BLaER1 treated with 17β-estradiol and CSF1 and Interleukin-3, amounts not matched to agents 10 nM and 100 nM (cell line): ENCODE results near the gene POM121.
"Not testable (repeated sequence)": the region's sequence is repeated elsewhere in the genome, so short reads cannot be mapped to it uniquely, and the experiment has no call there.

Experiments used
- H3K27ac ChIP-seq, 11 experiments: shearing (Covaris generic); formaldehyde crosslinking; 2 replicates each; pipeline ENCODE4 v1.8.1; 2022
- H3K27me3 ChIP-seq, 11 experiments: shearing (Covaris generic); formaldehyde crosslinking; 2 replicates each; pipeline ENCODE4 v1.8.1; 2022
- H3K36me3 ChIP-seq, 11 experiments: shearing (Covaris generic); formaldehyde crosslinking; 2 replicates each; pipeline ENCODE4 v1.8.1; 2022
- H3K4me1 ChIP-seq, 10 experiments: shearing (Covaris generic); formaldehyde crosslinking; 2 replicates each; pipeline ENCODE4 v1.8.1; 2022
- H3K4me2 ChIP-seq, 11 experiments: shearing (Covaris generic); formaldehyde crosslinking; 2 replicates each; pipeline ENCODE4 v1.8.1; 2022
- H3K4me3 ChIP-seq, 10 experiments: shearing (Covaris generic); formaldehyde crosslinking; 2 replicates each; pipeline ENCODE4 v1.8.1; 2022
- H3K9ac ChIP-seq, 11 experiments: shearing (Covaris generic); formaldehyde crosslinking; 2 replicates each; pipeline ENCODE4 v1.8.1; 2022
- H3K9me3 ChIP-seq, 11 experiments: shearing (Covaris generic); formaldehyde crosslinking; replicated peaks in 1 of 11; 2 replicates each; pipeline ENCODE4 v1.8.1; 2022
- H4K20me1 ChIP-seq, 11 experiments: shearing (Covaris generic); formaldehyde crosslinking; 2 replicates each; pipeline ENCODE4 v1.8.1; 2022

Gene POM121

DNA sequence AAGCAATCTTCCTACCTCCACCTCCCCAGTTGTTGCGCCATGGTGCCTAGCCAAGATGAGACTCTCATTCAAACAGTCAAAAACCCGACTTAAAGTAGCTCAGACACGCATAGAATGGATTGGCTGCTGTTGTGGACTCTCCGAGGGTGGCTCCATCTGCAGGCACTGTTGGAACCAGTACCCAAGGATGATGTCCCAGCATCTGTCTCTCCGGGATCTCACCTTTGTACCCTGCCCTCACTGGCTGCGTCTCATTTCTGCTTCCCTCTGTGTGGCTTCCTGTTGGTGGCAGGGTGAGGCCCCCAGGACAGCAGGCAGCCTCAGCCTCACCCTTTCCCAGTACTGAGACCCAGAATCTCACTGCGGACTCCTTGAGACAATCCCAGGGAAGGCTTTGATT is 49.9 kb downstream of the POM121 start:
- H3K9ac ChIP-seq, H3K4me1 ChIP-seq, H3K27me3 ChIP-seq, H3K9me3 ChIP-seq, H3K4me3 ChIP-seq, H4K20me1 ChIP-seq, H3K36me3 ChIP-seq, H3K4me2 ChIP-seq, H3K27ac ChIP-seq: not testable (repeated sequence)

DNA sequence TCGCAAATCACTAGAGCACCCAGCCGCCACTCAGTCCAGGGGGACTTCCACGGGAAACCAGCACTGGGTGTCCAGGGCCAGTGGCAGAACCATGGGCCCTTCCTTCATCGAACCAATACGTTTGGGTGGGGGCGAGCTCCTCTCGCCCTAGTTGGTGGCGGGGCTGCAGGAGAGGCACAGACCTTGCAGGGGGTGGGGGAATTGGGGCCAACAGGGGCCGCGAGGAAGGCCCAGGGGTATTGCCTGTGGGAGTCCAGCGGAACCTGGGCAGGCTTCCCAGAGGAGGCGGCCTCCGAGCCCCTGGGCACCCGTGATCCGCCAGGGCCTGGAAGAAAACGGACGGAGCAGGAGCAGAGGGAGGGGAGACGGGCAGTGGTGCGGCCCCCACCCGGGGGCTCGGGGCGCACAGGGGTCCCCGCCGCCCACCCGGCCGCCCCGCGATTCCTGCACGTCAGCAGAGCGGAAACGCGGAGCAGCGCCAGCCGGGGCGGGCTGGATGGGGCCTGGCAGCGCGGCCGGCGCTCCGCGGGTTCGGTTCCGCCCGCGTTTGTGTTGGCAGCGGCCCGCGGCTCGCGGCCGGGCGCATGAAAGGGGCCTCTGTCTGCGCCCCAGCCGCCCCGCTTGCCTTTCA is 50.9 kb downstream of the POM121 start:
- not testable (repeated sequence) for H3K27me3 ChIP-seq, H3K4me3 ChIP-seq, H4K20me1 ChIP-seq, H3K9ac ChIP-seq, H3K4me1 ChIP-seq, H3K9me3 ChIP-seq, H3K36me3 ChIP-seq
- H3K27ac ChIP-seq: peak overlapping the region in 6 of 11 experiments; percentile 19 to 63 (median 36); a peak in 8 of 22 replicates
- peak overlapping the region in 1 of 11 experiments; percentile 20; a peak in 1 of 22 replicates for H3K4me2 ChIP-seq

DNA sequence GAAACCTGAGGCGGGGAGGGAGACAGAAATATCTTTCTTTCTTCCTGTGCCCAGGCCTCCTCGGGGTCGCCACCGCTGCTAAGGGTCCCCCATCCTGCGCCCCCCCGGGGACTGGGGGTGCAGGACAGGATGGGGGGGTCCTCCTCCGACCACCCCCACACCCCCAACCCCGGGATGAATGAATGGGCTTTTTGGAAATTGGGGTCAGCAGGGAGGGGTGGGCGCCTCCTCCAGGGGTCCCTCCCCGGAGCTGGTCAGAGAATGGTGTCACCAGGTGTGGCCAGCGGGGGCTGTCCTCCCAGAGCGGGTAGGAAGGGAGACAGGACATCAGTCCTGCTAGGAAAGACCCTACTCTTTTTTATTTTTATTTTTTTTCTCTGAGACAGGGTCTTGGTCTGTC is 51.5 kb downstream of the POM121 start:
- H3K4me2 ChIP-seq, H3K4me1 ChIP-seq, H3K4me3 ChIP-seq, H4K20me1 ChIP-seq, H3K9me3 ChIP-seq, H3K9ac ChIP-seq, H3K27me3 ChIP-seq, H3K36me3 ChIP-seq: not testable (repeated sequence)
- peak overlapping the region in 1 of 11 experiments; percentile 44; a peak in 3 of 22 replicates for H3K27ac ChIP-seq

DNA sequence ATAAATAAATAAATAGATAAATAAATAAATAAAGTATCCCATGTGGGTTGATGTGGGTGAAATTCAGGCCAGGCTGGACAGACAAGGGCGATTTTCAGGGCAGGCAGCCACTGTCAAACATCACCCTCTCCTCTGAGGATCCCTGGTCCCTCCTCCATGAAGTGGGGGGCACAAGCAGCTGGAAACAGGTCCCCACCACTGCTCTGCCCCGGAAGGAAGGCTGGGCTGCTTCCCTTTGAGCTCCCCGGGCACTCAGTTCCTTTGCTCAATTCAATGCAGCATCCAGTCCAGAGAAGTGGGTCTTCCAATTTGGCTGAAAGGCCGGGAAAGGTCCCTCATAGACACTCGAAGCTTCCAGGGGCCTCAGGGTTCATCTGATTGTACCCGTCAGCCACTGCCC is 55.5 kb downstream of the POM121 start:
- H4K20me1 ChIP-seq, H3K27ac ChIP-seq, H3K4me2 ChIP-seq, H3K9ac ChIP-seq, H3K27me3 ChIP-seq, H3K36me3 ChIP-seq, H3K4me3 ChIP-seq, H3K9me3 ChIP-seq: not testable (repeated sequence)
- peaks cover 0 to 11% (median 0%) of the 10 kb centered on the region in 10 experiments; a peak in 6 of 20 replicates for H3K4me1 ChIP-seq

DNA sequence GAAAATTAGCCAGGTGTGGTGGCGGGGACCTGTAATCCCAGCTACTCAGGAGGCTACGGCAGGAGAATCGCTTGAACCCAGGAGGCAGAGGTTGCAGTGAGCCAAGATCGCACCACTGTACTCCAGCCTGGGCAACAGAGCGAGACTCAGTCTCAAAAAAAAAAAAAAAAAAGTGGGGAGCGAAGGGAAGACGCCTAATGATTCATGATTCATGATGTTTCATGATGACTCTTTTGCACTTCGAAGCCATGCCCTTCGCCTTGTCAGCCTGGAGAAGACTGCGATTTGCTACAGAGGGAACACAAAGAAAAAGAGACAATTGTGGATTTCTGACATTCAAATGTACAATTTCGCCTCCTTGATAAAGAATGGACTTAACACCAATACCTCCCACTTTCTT is 57.2 kb downstream of the POM121 start:
- H3K9ac ChIP-seq, H3K4me2 ChIP-seq, H3K9me3 ChIP-seq, H3K27me3 ChIP-seq, H3K27ac ChIP-seq, H3K36me3 ChIP-seq, H3K4me1 ChIP-seq, H3K4me3 ChIP-seq, H4K20me1 ChIP-seq: not testable (repeated sequence)

DNA sequence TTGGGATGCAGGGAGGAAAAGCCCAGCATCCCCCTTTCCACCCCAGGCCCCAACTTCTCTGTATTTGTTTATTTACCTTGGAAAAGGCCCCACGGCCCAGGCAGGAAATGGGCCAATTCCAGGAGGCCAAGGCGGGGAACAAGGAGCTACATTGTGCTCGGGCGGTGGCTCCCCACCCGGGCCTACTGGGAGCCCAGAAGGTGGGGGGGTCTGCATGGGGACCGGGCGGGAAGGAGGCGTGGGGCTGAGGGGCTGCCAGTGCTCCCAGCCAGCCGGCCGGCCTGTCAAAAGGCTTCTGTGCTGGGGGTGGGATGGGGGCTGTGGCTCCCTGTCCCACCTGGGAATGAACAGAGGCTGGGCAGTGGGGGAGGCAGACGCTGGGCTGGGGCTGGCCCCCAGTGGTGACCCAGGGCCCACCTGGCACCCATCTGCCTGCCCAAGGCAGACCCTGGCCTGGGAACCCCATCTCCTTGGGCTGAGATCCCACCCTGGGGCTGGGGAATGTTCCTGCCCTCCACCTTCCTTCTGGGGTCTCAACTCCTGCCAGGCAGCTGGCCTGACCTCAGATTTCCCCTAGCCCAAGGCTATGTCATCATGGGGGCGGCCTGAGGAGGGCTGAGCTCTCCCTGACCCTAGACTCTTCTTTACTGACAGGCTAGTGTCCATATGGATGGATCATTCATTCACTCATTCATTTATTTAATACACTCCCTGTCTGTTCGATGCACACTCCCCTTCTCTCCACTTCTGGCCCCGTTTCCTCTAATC is 65.4 kb downstream of the POM121 start:
- H3K9me3 ChIP-seq, H3K36me3 ChIP-seq, H4K20me1 ChIP-seq, H3K27me3 ChIP-seq, H3K27ac ChIP-seq, H3K4me1 ChIP-seq, H3K9ac ChIP-seq, H3K4me3 ChIP-seq, H3K4me2 ChIP-seq: not testable (repeated sequence)

DNA sequence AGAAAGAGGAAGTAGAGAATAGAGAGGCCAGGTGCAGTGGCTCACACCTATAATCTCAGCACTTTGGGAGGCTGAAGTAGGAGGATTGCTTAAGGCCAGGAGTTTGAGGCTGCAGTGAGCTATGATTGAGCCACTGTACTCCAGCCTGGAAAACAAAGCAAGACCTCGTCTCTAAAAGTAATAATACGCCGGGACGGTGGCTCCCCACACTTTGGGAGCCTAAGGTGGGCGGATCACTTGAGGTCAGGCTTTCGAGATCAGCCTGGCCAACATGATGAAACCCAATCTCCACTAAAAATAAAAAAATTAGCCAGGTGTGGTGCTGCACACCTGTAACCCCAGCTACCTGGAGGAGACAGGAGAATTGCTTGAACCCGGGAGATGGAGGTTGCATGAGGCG is 70.6 kb downstream of the POM121 start:
- H3K4me2 ChIP-seq, H3K9me3 ChIP-seq, H3K27ac ChIP-seq, H3K27me3 ChIP-seq, H3K4me3 ChIP-seq, H3K4me1 ChIP-seq, H3K9ac ChIP-seq, H4K20me1 ChIP-seq, H3K36me3 ChIP-seq: not testable (repeated sequence)

DNA sequence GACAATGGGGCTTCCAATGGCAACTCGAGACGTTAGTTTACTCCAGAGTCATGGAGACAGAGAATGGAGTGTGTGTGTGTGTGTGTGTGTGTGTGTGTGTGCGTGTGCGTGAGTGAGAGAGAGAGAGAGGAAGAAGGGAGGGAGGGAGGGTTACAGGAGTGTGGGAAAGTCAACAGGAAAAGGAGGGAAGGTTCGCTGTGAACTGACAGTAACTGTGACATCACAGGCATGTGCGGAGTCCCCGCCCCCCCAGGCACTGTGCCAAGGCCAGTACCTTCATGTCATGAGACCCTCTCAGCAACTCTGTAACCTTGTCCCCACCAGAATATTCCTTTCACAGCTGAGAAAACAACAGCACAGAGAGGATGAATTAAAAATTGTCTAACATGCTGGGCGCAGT is 72.6 kb downstream of the POM121 start:
- H3K27ac ChIP-seq, H3K9ac ChIP-seq, H3K4me1 ChIP-seq, H3K4me2 ChIP-seq, H3K4me3 ChIP-seq, H4K20me1 ChIP-seq, H3K36me3 ChIP-seq, H3K27me3 ChIP-seq, H3K9me3 ChIP-seq: not testable (repeated sequence)

DNA sequence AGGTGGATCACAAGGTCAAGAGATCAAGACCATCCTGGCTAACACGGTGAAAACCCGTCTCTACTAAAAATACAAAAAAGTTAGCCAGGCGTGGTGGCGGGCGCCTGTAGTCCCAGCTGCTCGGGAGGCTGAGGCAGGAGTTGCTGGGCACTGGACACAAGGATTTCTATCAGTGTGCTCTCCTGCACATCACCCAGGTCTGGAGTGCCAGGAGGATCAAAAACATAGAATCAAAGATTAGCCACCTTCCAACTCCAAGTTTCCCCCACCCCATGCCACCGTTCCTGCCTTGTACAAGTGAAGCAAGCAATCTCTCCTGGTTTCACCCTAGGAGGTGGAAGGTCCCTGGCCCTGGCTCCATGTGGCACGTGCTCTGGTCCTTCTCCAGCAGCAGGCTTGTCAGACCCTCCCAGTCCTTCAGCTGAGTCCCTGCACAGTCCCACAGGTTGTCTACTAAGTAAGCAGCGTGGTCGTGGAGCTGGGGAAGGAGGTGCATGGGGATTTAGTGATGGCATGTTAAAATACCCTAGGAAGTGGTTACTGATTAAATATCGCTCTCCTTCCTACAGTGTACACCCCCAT is 73.1 kb downstream of the POM121 start:
- not testable (repeated sequence) for H3K9me3 ChIP-seq, H3K4me1 ChIP-seq, H3K27ac ChIP-seq, H3K36me3 ChIP-seq, H3K9ac ChIP-seq, H3K27me3 ChIP-seq, H4K20me1 ChIP-seq, H3K4me3 ChIP-seq, H3K4me2 ChIP-seq
